BJ (cell line): ENCODE results near the gene MRPL40. TPM values are rescaled to one million over a fixed set of nuclear protein-coding genes. Genes with fewer than 3 reads are reported as not detected.
A peak's percentile ranks its signal among the peaks of the same experiment; 100 is the strongest.
"Not testable (repeated sequence)": the region's sequence is repeated elsewhere in the genome, so short reads cannot be mapped to it uniquely, and the experiment has no call there.

Source experiments
- CTCF ChIA-PET: fragments of 350-600 bp; formaldehyde crosslinking; extraction: SDS; loops from one replicate; lab custom pipeline; 2021; ENCODE audit warnings: antibody characterized with exemption, inconsistent platforms; lab: Yijun Ruan, JAX
- POLR2A ChIA-PET: fragments of 300-600 bp; sonication (Branson Sonifier 250); formaldehyde crosslinking; extraction: SDS; loops from one replicate; lab custom pipeline; 2021; ENCODE audit warnings: antibody characterized with exemption; lab: Charles Lee
- DNase-seq: peaks from one replicate; pipeline ENCODE4 v3.0.0-alpha.2; 2011; ENCODE audit warnings: low read depth
- H3K27me3 ChIP-seq: 2 replicates; pipeline ENCODE4 v1.6.0; 2011; ENCODE audit warnings: low read length; ENCODE audit not compliant: control insufficient read depth, insufficient read depth
- H3K36me3 ChIP-seq: 2 replicates; pipeline ENCODE4 v1.5.1; 2011; ENCODE audit warnings: low read length; ENCODE audit not compliant: control insufficient read depth, insufficient read depth
- H3K4me3 ChIP-seq: 2 replicates; pipeline ENCODE4 v1.5.1; 2011; ENCODE audit warnings: low read depth, mild to moderate bottlenecking, control low read depth, low read length
- polyA plus RNA-seq: library from polyadenylated mRNA; depleted of rRNA; stranded (reverse); fragments of >200 nt; gene quantifications from 2 replicates; pipeline ENCODE4 v1.2.3, GENCODE V29; 2011
- TF ChIP-seq, protein P1 (sequence below): IDR thresholded peaks from 2 replicates; pipeline ENCODE4 v1.5.1; 2011; ENCODE audit warnings: low read depth, mild to moderate bottlenecking, control low read depth, inconsistent platforms, low read length, moderate library complexity; ENCODE audit not compliant: insufficient read depth

The MRPL40 gene
- polyA plus RNA-seq, 1 experiment, result 35.5 TPM

DNA sequence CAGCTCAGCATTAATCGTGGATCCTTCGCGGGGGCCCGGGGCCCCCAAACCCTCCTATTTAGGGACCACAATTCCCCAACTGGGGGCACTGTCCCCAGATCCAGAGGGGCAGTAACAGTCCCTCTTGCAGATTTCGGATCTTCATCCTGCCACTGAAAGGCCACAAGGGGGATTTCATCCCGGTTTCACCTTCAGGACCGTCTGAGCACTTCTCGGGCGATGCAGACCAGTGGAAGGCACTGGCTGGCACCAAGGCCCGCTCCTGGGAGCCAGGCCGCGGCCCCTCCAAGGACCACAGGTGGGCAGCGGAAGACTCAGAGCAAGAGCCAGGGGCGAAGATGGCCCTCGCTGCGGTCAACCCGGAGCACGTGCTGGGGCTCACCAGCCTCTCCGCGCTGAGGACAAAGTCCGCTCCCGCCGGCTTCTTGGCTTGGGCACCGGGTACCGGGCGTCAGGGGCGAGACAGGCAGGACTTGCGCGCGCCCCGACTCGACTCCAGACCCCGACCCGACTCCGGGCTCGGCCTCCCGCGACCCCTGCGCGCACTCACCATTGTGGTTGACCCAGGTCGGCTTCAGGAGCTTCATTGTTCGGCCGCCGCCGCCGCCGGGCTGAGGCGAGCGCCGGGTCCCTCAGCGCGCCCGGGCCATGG is 1.3 kb upstream of the MRPL40 start:
- DNase-seq, result no peak
- TF ChIP-seq, protein P1, sequence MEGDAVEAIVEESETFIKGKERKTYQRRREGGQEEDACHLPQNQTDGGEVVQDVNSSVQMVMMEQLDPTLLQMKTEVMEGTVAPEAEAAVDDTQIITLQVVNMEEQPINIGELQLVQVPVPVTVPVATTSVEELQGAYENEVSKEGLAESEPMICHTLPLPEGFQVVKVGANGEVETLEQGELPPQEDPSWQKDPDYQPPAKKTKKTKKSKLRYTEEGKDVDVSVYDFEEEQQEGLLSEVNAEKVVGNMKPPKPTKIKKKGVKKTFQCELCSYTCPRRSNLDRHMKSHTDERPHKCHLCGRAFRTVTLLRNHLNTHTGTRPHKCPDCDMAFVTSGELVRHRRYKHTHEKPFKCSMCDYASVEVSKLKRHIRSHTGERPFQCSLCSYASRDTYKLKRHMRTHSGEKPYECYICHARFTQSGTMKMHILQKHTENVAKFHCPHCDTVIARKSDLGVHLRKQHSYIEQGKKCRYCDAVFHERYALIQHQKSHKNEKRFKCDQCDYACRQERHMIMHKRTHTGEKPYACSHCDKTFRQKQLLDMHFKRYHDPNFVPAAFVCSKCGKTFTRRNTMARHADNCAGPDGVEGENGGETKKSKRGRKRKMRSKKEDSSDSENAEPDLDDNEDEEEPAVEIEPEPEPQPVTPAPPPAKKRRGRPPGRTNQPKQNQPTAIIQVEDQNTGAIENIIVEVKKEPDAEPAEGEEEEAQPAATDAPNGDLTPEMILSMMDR, result peak; percentile 25
- Histone ChIP-seq H3K36me3 (peaks cover 8% of the 10 kb centered on the region; the same call in 1 of the 2 replicates), H3K27me3 (no peaks in the 10 kb centered on the region), H3K4me3 (peak overlapping the region; percentile 86)
- ChIA-PET POLR2A (interaction anchor here (0.5 kb wide), 1 partner anchor 252 kb away, joined by 3 read pairs; no protein-coding TSS in a partner anchor), CTCF (interaction anchor here (0.6 to 1.4 kb wide), 2 partner anchors 44 to 199 kb away, joined by 3 read pairs; no protein-coding TSS in a partner anchor)

DNA sequence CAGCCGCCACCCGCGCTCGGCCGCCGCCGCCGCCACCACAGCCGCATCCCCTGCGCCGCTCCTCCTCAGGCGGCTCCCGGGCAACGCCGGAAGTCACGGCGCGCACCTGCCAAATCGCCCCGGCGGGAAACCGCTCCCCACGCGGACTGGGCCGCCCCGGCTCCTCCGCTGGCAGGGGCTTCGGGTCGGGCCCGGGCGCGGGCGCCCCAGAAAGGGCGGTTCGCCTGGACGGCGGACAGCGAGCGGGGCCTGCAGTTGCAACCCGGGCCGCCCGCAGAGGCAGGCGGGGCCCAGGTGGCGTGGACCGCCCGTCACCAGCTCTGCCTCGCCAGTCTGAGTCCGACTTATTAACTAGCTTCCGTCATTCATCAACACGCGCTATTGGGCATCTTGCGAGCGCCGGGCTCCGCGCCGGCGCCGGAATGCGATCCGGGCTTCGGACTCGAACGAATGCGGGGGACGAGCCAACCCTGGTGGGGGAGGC is 654 bp upstream of the MRPL40 start, which contains the start of gene HIRA:
HIRA (minus strand) TSS at position 85 of the 484 bp plus-strand sequence. CDS start 257 bp downstream, outside the sequence.
- Histone ChIP-seq H3K36me3 (peaks cover 8% of the 10 kb centered on the region; the same call in 1 of the 2 replicates), H3K4me3 (peak within 1 kb of the TSS; percentile 86), H3K27me3 (no peaks in the 10 kb centered on the region)
- ChIA-PET CTCF (interaction anchor here (1.4 kb wide), 1 partner anchor 198 kb away, joined by 3 read pairs; no protein-coding TSS in a partner anchor), POLR2A (no interaction called here)
- DNase-seq, result no peak
- TF ChIP-seq, protein P1, result no peak

DNA sequence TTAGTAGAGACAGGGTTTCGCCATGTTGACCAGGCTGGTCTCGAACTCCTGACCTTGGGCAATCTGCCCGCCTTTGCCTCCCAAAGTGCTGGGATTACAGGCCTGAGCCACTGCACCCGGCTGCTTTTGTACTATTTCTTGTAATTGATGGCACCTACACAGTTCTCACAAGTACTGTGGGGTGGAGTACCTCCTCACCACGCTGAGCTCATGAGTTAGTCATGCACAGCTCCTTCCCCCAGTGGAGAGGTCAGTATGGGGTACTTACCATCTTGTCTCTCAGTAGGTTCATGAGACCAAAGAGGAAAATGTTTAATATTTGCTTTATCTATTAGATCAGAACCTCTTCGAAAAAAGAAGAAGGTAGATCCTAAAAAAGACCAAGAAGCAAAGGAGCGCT is 2.1 kb downstream of the MRPL40 start:
- DNase-seq, result no peak
- H3K27me3 ChIP-seq, result no peaks in the 10 kb centered on the region
- ChIA-PET POLR2A (no interaction called here), CTCF (interaction anchor here (1.9 kb wide), 1 partner anchor 196 kb away, joined by 4 read pairs; no protein-coding TSS in a partner anchor)
- H3K4me3 ChIP-seq, result no peak overlapping the region
- TF ChIP-seq, protein P1, result no peak
- peaks cover 8% of the 10 kb centered on the region; the same call in 1 of the 2 replicates for H3K36me3 ChIP-seq

DNA sequence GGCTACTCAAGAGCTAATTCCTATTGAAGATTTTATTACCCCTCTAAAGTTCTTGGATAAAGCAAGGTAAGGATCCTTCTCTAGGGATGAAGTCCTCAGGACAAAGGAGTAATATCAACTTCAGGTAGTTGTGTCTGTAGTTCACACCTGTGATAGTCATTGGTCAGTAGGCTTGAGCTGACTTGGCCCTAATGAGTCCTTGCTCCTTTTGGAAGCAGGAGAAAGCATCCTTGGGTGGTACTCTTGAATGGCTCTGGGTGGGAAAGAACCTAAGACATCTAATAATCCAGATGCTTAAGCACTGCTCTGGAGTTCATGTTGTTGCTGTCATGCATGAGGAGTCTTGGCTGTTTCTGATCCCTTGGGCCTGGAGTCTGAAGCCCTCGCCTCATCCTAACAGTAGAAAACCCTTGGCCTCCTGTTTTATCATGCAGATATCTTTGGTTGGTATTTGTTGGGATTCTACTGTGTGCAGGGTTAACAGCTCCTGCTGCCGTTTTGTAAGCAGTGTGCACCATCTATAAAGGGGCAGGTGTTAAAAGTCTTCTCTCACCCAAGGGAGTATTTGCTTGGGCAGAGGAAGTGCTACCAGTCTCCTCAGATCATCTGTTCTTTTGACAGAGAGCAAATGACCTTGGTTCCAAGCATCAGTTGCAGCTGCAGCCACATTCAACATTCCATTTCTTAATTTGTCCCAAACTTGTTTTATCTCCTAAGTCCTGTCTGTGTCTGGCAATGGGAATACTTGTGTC is 2.7 kb downstream of the MRPL40 start:
- Histone ChIP-seq H3K4me3 (no peak overlapping the region), H3K27me3 (no peaks in the 10 kb centered on the region), H3K36me3 (peaks cover 8% of the 10 kb centered on the region; the same call in 1 of the 2 replicates)
- TF ChIP-seq, protein P1, result no peak
- DNase-seq, result no peak
- ChIA-PET POLR2A (interaction anchor here (0.7 kb wide), 1 partner anchor 524 kb away, joined by 3 read pairs; no protein-coding TSS in a partner anchor), CTCF (interaction anchor here (1.3 to 1.9 kb wide), 2 partner anchors 42 to 195 kb away, joined by 3 to 4 read pairs; no protein-coding TSS in a partner anchor)

DNA sequence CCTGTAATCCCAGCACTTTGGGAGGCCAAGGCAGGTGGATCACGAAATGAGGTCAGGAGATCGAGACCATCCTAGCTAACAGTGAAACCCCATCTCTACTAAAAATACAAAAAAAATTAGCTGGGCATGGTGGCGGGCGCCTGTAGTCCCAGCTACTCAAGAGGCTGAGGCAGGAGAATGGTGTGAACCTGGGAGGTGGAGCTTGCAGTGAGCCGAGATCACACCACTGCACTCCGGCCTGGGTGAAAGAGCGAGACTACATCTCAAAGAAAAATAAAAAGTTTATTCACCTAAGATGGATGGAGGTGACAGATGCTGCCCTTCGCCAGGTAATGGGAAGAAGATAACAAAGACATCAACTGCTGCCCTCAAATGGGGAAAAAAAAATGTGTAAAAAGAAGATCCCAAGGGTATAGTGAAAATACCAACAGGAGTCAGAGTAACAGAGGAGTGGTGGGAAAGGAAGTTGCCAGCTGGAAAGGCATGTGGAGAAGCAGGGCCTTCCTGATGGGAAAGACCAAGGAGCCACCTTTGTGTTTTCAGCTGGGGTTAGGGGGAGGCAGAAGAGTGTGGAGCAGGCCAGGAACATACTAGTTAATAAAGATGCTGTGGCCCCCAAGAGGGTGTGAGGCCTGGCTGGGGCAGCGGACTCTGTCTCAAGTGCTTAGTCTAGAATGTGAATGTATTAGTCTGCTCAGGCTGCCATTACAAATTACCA is 4.3 kb downstream of the MRPL40 start:
- H3K27me3 ChIP-seq, POLR2A ChIA-PET, DNase-seq, H3K4me3 ChIP-seq, H3K36me3 ChIP-seq: not testable (repeated sequence)
- CTCF ChIA-PET, result interaction anchor here (1.0 kb wide), 1 partner anchor 15 kb away, joined by 4 read pairs; no protein-coding TSS in a partner anchor
